SK-N-SH (cell line): ENCODE measurements around the gene DAGLB. TPM values are rescaled to one million over a fixed set of nuclear protein-coding genes. Genes with fewer than 3 reads are reported as not detected.

Experiments used
- CTCF ChIA-PET: fragments of 300-600, 350-600 bp; formaldehyde crosslinking; extraction: SDS; loops from one replicate; lab custom pipeline; 2021; lab: Yijun Ruan, JAX
- POLR2A ChIA-PET: fragments of 350-600 bp; sonication (Branson Sonifier 250); formaldehyde crosslinking; extraction: SDS; loops from one replicate; lab custom pipeline; 2020; ENCODE audit warnings: antibody characterized with exemption, inconsistent platforms; lab: Yijun Ruan, JAX
- DNase-seq: peaks from one replicate; pipeline ENCODE4 v3.0.0; 2012
- H2AFZ ChIP-seq: fragments of 200-600 bp; sonication (generic); 2 replicates; pipeline ENCODE4 v1.8.1; 2016; ENCODE audit warnings: antibody characterized with exemption, mild to moderate bottlenecking, low read depth
- H3F3A ChIP-seq: fragments of 200-600 bp; sonication (generic); replicated peaks from 2 replicates; pipeline ENCODE3; 2016; ENCODE audit warnings: antibody characterized with exemption, mild to moderate bottlenecking; ENCODE audit not compliant: insufficient read depth
- H3K27ac ChIP-seq, 2 experiments: fragments of 200-500 bp in 1 of 2; fragments of 200-600 bp in 1 of 2; sonication (Bioruptor generic) in 1 of 2; sonication (generic), shearing (Covaris generic) in 1 of 2; 2 replicates each; pipeline versions ENCODE4 v1.5.1 to v1.6.1; 2014 to 2016; ENCODE audit warnings: low read depth in 2 of 2, inconsistent platforms in 1 of 2, low read length in 1 of 2, mild to moderate bottlenecking in 1 of 2, mixed read lengths in 1 of 2
- H3K27me3 ChIP-seq: fragments of 200-600 bp; sonication (generic), shearing (Covaris generic); 2 replicates; pipeline ENCODE4 v1.6.1; 2016; ENCODE audit warnings: mixed run types; ENCODE audit not compliant: insufficient read depth
- H3K36me3 ChIP-seq, 2 experiments: fragments of 200-500 bp in 1 of 2; fragments of 200-600 bp in 1 of 2; sonication (Bioruptor generic) in 1 of 2; sonication (generic) in 1 of 2; replicated peaks in 1 of 2; 2 replicates each; pipeline versions ENCODE3 to v1.5.1; 2014 to 2016; ENCODE audit warnings: low read length in 1 of 2, mild to moderate bottlenecking in 1 of 2; ENCODE audit not compliant: insufficient read depth in 2 of 2, control insufficient read depth in 1 of 2
- H3K4me1 ChIP-seq, 2 experiments: fragments of 200-500 bp in 1 of 2; fragments of 200-600 bp in 1 of 2; sonication (Bioruptor generic) in 1 of 2; sonication (generic), shearing (Covaris generic) in 1 of 2; 2 replicates each; pipeline versions ENCODE4 v1.5.1 to v1.6.1; 2014 to 2016; ENCODE audit warnings: low read depth in 1 of 2, low read length in 1 of 2, mixed run types in 1 of 2; ENCODE audit not compliant: insufficient read depth in 2 of 2, control insufficient read depth in 1 of 2
- H3K4me2 ChIP-seq: fragments of 200-600 bp; sonication (generic), shearing (Covaris generic); 2 replicates; pipeline ENCODE4 v1.6.1; 2017; ENCODE audit warnings: mixed run types
- H3K4me3 ChIP-seq, 2 experiments: fragments of 200-500 bp in 1 of 2; fragments of 200-600 bp in 1 of 2; sonication (Bioruptor generic) in 1 of 2; sonication (generic), shearing (Covaris generic) in 1 of 2; 2 replicates each; pipeline versions ENCODE4 v1.5.1 to v1.8.1; 2014 to 2016; ENCODE audit warnings: low read depth in 2 of 2, inconsistent platforms in 1 of 2, low read length in 1 of 2, mild to moderate bottlenecking in 1 of 2, mixed read lengths in 1 of 2, moderate library complexity in 1 of 2
- H3K79me2 ChIP-seq: fragments of 200-600 bp; sonication (generic); 2 replicates; pipeline ENCODE4 v1.8.1; 2017; ENCODE audit warnings: mild to moderate bottlenecking; ENCODE audit not compliant: insufficient read depth
- H3K9ac ChIP-seq: fragments of 200-600 bp; sonication (generic); 2 replicates; pipeline ENCODE4 v1.6.1; 2017; ENCODE audit warnings: mixed run types
- H3K9me2 ChIP-seq: fragments of 200-600 bp; sonication (generic); 2 replicates; pipeline ENCODE4 v1.6.1; 2017; ENCODE audit warnings: mixed run types
- H3K9me3 ChIP-seq: fragments of 200-600 bp; sonication (generic); 2 replicates; pipeline ENCODE4 v1.6.1; 2017; ENCODE audit warnings: mixed run types, mild to moderate bottlenecking, moderate library complexity
- H4K20me1 ChIP-seq: fragments of 200-600 bp; sonication (generic); 2 replicates; pipeline ENCODE4 v1.6.1; 2017; ENCODE audit warnings: mild to moderate bottlenecking, mixed run types; ENCODE audit not compliant: insufficient read depth
- MXI1 ChIP-seq: IDR thresholded peaks from 2 replicates; pipeline ENCODE4 v1.6.1; 2012; ENCODE audit warnings: mild to moderate bottlenecking, low read depth, low read length, improper control_type of control experiment
- NRF1 ChIP-seq: IDR thresholded peaks from 2 replicates; pipeline ENCODE4 v1.6.1; 2012; ENCODE audit warnings: low read depth, mild to moderate bottlenecking, low read length
- POLR2AphosphoS5 ChIP-seq: IDR thresholded peaks from 2 replicates; pipeline ENCODE4 v1.6.1; 2012; ENCODE audit warnings: low read depth, low read length
- RAD21 ChIP-seq: IDR thresholded peaks from 2 replicates; pipeline ENCODE4 v1.6.1; 2012; ENCODE audit warnings: mild to moderate bottlenecking, low read length
- RCOR1 ChIP-seq: fragments of 150-350 bp; IDR thresholded peaks from 2 replicates; pipeline ENCODE4 v1.6.1; 2017; ENCODE audit warnings: antibody characterized with exemption, low read length
- RFX5 ChIP-seq: IDR thresholded peaks from 2 replicates; pipeline ENCODE4 v1.6.1; 2012; ENCODE audit warnings: mild to moderate bottlenecking, improper control_type of control experiment, low read length
- SMC3 ChIP-seq: IDR thresholded peaks from 2 replicates; pipeline ENCODE4 v1.6.1; 2012; ENCODE audit warnings: low read depth, low read length, improper control_type of control experiment
- TAF1 ChIP-seq: IDR thresholded peaks from 2 replicates; pipeline ENCODE4 v1.6.1; 2012; ENCODE audit warnings: low read depth, mild to moderate bottlenecking, low read length, moderate library complexity, borderline replicate concordance
- TEAD4 ChIP-seq: IDR thresholded peaks from 2 replicates; pipeline ENCODE4 v1.4.0; 2012; ENCODE audit warnings: mild to moderate bottlenecking, borderline replicate concordance; ENCODE audit not compliant: insufficient read depth
- YY1 ChIP-seq: IDR thresholded peaks from 2 replicates; pipeline ENCODE4 v1.4.0; 2012; ENCODE audit warnings: low read depth, mild to moderate bottlenecking
- WGBS: methylation state at CpG from one replicate; pipeline ENCODE4 v1.1.6; 2017; ENCODE audit warnings: low lambda C conversion rate; 5-methylcytosine and 5-hydroxymethylcytosine counted together
- polyA plus RNA-seq, 3 experiments: library from polyadenylated mRNA; depleted of rRNA; stranded (reverse); fragments of >200 nt; gene quantifications; 2 replicates each; pipeline ENCODE4 v1.2.3, GENCODE V29; 2012
- TF ChIP-seq, protein P1 (sequence below): IDR thresholded peaks from 2 replicates; pipeline ENCODE4 v1.4.0; 2012; ENCODE audit warnings: low read depth
- TF ChIP-seq, protein P2 (sequence below): fragments of 200-600 bp; sonication (generic); IDR thresholded peaks from 2 replicates; pipeline ENCODE4 v1.6.1; 2017; ENCODE audit warnings: antibody characterized with exemption, mild to moderate bottlenecking, moderate library complexity

Gene DAGLB
- polyA plus RNA-seq, 1 of the 3 experiments (the other 2 are of a cell fraction), result 24.1 TPM

DNA sequence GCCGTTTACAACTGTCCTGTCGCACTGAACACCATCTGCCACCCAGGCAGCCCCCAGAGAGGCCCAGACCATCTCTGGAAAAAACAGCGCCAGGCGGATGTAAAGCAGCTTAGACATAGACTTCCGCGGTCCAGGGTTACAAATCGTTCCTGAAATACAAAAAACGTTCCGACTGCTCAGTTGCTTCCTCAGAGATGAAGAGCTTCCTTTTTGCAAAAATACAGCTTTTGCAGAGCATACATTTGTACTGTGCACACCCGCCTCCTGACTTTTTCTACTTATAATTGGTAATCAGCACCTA lies 11.4 kb downstream of the DAGLB start:
- Histone ChIP-seq H3K4me2 (no peak overlapping the region), H3K79me2 (peaks cover 96% of the 10 kb centered on the region), H3K4me3 (no peak overlapping the region), H4K20me1 (peaks cover 17% of the 10 kb centered on the region), H3K9ac (no peak overlapping the region), H3K27me3 (no peaks in the 10 kb centered on the region), H3F3A (peaks cover 20% of the 10 kb centered on the region), H3K9me2 (no peaks in the 10 kb centered on the region), H2AFZ (no peak overlapping the region), H3K27ac (peak overlapping the region in 1 of 2 experiments; percentile 43; a peak in 1 of 4 replicates), H3K9me3 (no peaks in the 10 kb centered on the region), H3K4me1 (peaks cover 0 to 5% of the 10 kb centered on the region in 2 experiments; a peak in 2 of 4 replicates), H3K36me3 (peaks cover 14 to 30% of the 10 kb centered on the region in 2 experiments)
- DNase-seq, result no peak
- ChIA-PET POLR2A (no interaction called here), CTCF (interaction anchor here (0.5 to 3.0 kb wide), 11 partner anchors 11 to 579 kb away, joined by 3 to 9 read pairs (median 4); partner anchors contain the start of gene DAGLB)
- TF ChIP-seq POLR2AphosphoS5 (no peak), TEAD4 (no peak), YY1 (no peak), MXI1 (no peak), TAF1 (no peak), RCOR1 (no peak)
- TF ChIP-seq, protein P1, sequence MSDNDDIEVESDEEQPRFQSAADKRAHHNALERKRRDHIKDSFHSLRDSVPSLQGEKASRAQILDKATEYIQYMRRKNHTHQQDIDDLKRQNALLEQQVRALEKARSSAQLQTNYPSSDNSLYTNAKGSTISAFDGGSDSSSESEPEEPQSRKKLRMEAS, result no peak
- 91% methylated on average over 10 of the region's 10 CpGs for WGBS

DNA sequence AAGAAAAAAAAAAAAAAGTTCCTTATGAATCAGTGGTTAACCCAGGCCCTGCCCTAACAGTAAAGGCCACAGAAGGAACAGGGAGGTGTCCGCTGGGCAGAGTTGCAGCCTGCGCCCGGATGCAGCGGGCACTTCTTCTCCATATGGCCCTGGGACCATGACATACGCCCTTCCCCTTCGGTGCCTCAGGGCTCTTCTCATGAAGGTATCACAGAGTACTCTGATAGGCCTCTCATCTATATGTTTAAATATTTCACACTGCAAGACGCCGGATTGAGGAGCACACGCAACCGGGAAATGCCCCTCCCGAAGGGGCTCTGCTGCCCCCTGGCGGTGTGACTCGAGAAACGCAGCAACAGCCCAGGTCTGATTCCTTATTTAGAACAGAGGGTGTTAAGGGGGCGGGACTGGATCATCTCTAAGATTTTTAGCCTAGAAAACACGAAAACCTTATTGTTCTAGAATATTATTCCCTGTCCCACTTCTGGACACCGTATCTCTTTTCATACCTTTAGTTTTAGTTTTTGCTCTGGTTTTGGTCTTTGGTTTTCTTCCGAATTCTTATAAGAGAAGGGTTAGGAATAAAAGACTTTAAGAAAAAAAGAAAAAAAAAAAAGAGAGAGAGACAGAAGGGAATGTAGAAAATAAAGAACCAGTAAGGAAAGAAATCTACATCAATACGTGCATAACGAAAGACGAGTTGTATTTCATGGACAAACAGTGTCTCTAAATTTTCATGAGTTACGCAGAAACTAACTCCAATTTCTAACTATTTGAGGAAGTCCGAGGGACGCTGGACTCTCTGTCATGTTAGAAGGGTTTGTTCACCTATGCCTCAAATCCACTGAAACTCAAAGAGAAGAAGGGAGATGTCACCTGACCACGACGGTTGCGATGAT lies 12.0 kb downstream of the DAGLB start:
- H3K9ac ChIP-seq, result no peak overlapping the region
- H3K4me2 ChIP-seq, result peak overlapping the region; percentile 41; the same call in 1 of the 2 replicates
- no peaks in the 10 kb centered on the region for H3K9me2 ChIP-seq
- peak overlapping the region in 1 of 2 experiments; percentile 43; a peak in 1 of 4 replicates for H3K27ac ChIP-seq
- peak overlapping the region; percentile 16; the same call in 1 of the 2 replicates for H2AFZ ChIP-seq
- peaks cover 14 to 31% of the 10 kb centered on the region in 2 experiments for H3K36me3 ChIP-seq
- H3F3A ChIP-seq, result peaks cover 21% of the 10 kb centered on the region
- peaks cover 0 to 5% of the 10 kb centered on the region in 2 experiments; a peak in 2 of 4 replicates for H3K4me1 ChIP-seq
- peaks cover 96% of the 10 kb centered on the region for H3K79me2 ChIP-seq
- peak overlapping the region in 1 of 2 experiments; percentile 51; a peak in 1 of 4 replicates for H3K4me3 ChIP-seq
- no peaks in the 10 kb centered on the region for H3K9me3 ChIP-seq
- DNase-seq, result peak; percentile 96
- TF ChIP-seq RAD21, result peak; percentile 85
- TF ChIP-seq, protein P1, result no peak
- TF ChIP-seq, protein P2, sequence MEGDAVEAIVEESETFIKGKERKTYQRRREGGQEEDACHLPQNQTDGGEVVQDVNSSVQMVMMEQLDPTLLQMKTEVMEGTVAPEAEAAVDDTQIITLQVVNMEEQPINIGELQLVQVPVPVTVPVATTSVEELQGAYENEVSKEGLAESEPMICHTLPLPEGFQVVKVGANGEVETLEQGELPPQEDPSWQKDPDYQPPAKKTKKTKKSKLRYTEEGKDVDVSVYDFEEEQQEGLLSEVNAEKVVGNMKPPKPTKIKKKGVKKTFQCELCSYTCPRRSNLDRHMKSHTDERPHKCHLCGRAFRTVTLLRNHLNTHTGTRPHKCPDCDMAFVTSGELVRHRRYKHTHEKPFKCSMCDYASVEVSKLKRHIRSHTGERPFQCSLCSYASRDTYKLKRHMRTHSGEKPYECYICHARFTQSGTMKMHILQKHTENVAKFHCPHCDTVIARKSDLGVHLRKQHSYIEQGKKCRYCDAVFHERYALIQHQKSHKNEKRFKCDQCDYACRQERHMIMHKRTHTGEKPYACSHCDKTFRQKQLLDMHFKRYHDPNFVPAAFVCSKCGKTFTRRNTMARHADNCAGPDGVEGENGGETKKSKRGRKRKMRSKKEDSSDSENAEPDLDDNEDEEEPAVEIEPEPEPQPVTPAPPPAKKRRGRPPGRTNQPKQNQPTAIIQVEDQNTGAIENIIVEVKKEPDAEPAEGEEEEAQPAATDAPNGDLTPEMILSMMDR, result peak; percentile 100
- TF ChIP-seq NRF1, result 0 out of 2 replicates have a peak, but pooled peaks have one; percentile 21
- TF ChIP-seq RFX5, result peak; percentile 57; the same call in 1 of the 2 replicates
- TF ChIP-seq MXI1, result peak; percentile 37; the same call in 1 of the 2 replicates
- peak; percentile 76 for TF ChIP-seq SMC3
- TF ChIP-seq TAF1, result no peak
- TF ChIP-seq POLR2AphosphoS5, result no peak
- WGBS, result 49% methylated on average over 27 of the region's 27 CpGs
- POLR2A ChIA-PET, result no interaction called here
- H3K27me3 ChIP-seq, result no peaks in the 10 kb centered on the region
- CTCF ChIA-PET, result interaction anchor here (1.1 to 1.9 kb wide), 9 partner anchors 10 to 579 kb away, joined by 4 to 15 read pairs (median 4); no protein-coding TSS in a partner anchor
- peaks cover 17% of the 10 kb centered on the region for H4K20me1 ChIP-seq
